ENCODE results near the gene SLC9A9. TPM values are rescaled to one million over a fixed set of nuclear protein-coding genes. Genes with fewer than 3 reads are reported as not detected.

SLC9A9 gene
- total RNA-seq, 1 donor from 2014 or later, result 4.9 TPM

- H3K36me3 ChIP-seq, result no peaks in the 10 kb centered on the region
- no peak overlapping the region for H3K27ac ChIP-seq (replicated peaks)
- no peaks in the 10 kb centered on the region for H3K9me3 ChIP-seq (replicated peaks)
- H3K4me1 ChIP-seq, result no peaks in the 10 kb centered on the region
- no peak for DNase-seq
- no peak for TF ChIP-seq CTCF (IDR thresholded peaks at IDR 0.05; ENCODE audit: borderline replicate concordance)
- H3K4me3 ChIP-seq, result no peak overlapping the region
- intact Hi-C loops (cut with micrococcal nuclease), result no loop called here
- no peaks in the 10 kb centered on the region for H3K27me3 ChIP-seq (ENCODE audit: low read depth)
These were observed 423.4 kb downstream of the SLC9A9 start for GRCh38 chr3:143424874-143425273.

GRCh38 chr3:143421556-143421955 is 426.7 kb downstream of the SLC9A9 start:
- intact Hi-C loops (cut with micrococcal nuclease), result no loop called here

GRCh38 chr3:143419611-143420010 is 428.7 kb downstream of the SLC9A9 start:
- Histone ChIP-seq H3K9me3 (replicated peaks) (peaks cover 8% of the 10 kb centered on the region), H3K4me3 (no peak overlapping the region), H3K27ac (replicated peaks) (no peak overlapping the region), H3K4me1 (no peaks in the 10 kb centered on the region), H3K27me3 (ENCODE audit: low read depth) (no peaks in the 10 kb centered on the region), H3K36me3 (no peaks in the 10 kb centered on the region)
- intact Hi-C loops (cut with micrococcal nuclease), result no loop called here
- no peak for DNase-seq
- TF ChIP-seq CTCF (IDR thresholded peaks at IDR 0.05; ENCODE audit: borderline replicate concordance), result no peak

More at GRCh38 chr3:143421556-143421955, 426.7 kb downstream of the SLC9A9 start:
- H3K36me3 ChIP-seq, result no peaks in the 10 kb centered on the region
- H3K9me3 ChIP-seq (replicated peaks), result no peaks in the 10 kb centered on the region
- DNase-seq, result no peak
- no peak for TF ChIP-seq CTCF (IDR thresholded peaks at IDR 0.05; ENCODE audit: borderline replicate concordance)
- H3K4me1 ChIP-seq, result no peaks in the 10 kb centered on the region
- no peak overlapping the region for H3K4me3 ChIP-seq
- no peak overlapping the region for H3K27ac ChIP-seq (replicated peaks)
- no peaks in the 10 kb centered on the region for H3K27me3 ChIP-seq (ENCODE audit: low read depth)

GRCh38 chr3:143418391-143418790 is 429.9 kb downstream of the SLC9A9 start:
- H3K9me3 ChIP-seq (replicated peaks), result peaks cover 8% of the 10 kb centered on the region
- DNase-seq, result no peak
- no peak overlapping the region for H3K4me3 ChIP-seq
- intact Hi-C loops (cut with micrococcal nuclease), result no loop called here
- no peak for TF ChIP-seq CTCF (IDR thresholded peaks at IDR 0.05; ENCODE audit: borderline replicate concordance)
- H3K27ac ChIP-seq (replicated peaks), result no peak overlapping the region
- H3K36me3 ChIP-seq, result no peaks in the 10 kb centered on the region
- H3K27me3 ChIP-seq (ENCODE audit: low read depth), result no peaks in the 10 kb centered on the region
- no peaks in the 10 kb centered on the region for H3K4me1 ChIP-seq

- Histone ChIP-seq H3K4me1 (no peaks in the 10 kb centered on the region), H3K27me3 (ENCODE audit: low read depth) (no peaks in the 10 kb centered on the region), H3K9me3 (replicated peaks) (peaks cover 8% of the 10 kb centered on the region), H3K27ac (replicated peaks) (no peak overlapping the region), H3K4me3 (no peak overlapping the region), H3K36me3 (no peaks in the 10 kb centered on the region)
- intact Hi-C loops (cut with micrococcal nuclease), result no loop called here
- DNase-seq, result no peak
- no peak for TF ChIP-seq CTCF (IDR thresholded peaks at IDR 0.05; ENCODE audit: borderline replicate concordance)
These were observed 432.0 kb downstream of the SLC9A9 start for GRCh38 chr3:143416229-143416628.

Measured in left ventricle myocardium inferior (tissue), 1 donor.